ENCODE measurements around the gene PPM1N.

The PPM1N gene, protein sequence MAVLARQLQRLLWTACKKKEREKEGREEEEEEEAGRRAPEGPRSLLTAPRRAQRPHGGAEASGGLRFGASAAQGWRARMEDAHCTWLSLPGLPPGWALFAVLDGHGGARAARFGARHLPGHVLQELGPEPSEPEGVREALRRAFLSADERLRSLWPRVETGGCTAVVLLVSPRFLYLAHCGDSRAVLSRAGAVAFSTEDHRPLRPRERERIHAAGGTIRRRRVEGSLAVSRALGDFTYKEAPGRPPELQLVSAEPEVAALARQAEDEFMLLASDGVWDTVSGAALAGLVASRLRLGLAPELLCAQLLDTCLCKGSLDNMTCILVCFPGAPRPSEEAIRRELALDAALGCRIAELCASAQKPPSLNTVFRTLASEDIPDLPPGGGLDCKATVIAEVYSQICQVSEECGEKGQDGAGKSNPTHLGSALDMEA

DNA sequence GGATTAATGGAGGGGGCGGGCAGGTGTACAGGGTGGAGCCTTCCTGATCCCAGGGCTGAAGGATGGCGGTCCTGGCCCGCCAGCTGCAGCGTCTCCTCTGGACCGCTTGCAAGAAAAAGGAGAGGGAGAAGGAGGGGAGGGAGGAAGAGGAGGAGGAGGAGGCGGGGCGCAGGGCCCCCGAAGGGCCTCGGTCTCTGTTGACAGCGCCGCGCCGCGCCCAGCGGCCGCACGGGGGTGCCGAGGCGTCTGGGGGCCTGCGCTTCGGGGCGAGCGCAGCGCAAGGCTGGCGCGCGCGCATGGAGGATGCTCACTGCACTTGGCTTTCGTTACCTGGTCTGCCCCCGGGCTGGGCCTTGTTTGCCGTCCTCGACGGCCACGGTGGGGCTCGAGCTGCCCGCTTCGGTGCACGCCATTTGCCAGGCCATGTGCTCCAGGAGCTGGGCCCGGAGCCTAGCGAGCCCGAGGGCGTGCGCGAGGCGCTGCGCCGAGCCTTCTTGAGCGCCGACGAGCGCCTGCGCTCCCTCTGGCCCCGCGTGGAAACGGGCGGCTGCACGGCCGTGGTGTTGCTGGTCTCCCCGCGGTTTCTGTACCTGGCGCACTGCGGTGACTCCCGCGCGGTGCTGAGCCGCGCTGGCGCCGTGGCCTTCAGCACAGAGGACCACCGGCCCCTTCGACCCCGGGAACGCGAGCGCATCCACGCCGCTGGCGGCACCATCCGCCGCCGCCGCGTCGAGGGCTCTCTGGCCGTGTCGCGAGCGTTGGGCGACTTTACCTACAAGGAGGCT, at the start of gene PPM1N:
Gene PPM1N, plus strand, starts transcription at position 33 of the 785 bp plus-strand sequence. Its CDS starts 30 bp downstream, at position 63.
- peak; percentile 78 for DNase-seq (ENCODE audit: low spot score)
- TF ChIP-seq, protein P1, sequence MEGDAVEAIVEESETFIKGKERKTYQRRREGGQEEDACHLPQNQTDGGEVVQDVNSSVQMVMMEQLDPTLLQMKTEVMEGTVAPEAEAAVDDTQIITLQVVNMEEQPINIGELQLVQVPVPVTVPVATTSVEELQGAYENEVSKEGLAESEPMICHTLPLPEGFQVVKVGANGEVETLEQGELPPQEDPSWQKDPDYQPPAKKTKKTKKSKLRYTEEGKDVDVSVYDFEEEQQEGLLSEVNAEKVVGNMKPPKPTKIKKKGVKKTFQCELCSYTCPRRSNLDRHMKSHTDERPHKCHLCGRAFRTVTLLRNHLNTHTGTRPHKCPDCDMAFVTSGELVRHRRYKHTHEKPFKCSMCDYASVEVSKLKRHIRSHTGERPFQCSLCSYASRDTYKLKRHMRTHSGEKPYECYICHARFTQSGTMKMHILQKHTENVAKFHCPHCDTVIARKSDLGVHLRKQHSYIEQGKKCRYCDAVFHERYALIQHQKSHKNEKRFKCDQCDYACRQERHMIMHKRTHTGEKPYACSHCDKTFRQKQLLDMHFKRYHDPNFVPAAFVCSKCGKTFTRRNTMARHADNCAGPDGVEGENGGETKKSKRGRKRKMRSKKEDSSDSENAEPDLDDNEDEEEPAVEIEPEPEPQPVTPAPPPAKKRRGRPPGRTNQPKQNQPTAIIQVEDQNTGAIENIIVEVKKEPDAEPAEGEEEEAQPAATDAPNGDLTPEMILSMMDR (IDR thresholded peaks at IDR 0.05; ENCODE audit: extremely low read depth, insufficient read depth, missing control alignments) = peak; percentile 48
- in situ Hi-C loops (cut with MboI; ENCODE audit: low pct_unique_long_range_greater_than_20kb, low sequenced_read_pairs, unreplicated experiment) = no loop called here

DNA sequence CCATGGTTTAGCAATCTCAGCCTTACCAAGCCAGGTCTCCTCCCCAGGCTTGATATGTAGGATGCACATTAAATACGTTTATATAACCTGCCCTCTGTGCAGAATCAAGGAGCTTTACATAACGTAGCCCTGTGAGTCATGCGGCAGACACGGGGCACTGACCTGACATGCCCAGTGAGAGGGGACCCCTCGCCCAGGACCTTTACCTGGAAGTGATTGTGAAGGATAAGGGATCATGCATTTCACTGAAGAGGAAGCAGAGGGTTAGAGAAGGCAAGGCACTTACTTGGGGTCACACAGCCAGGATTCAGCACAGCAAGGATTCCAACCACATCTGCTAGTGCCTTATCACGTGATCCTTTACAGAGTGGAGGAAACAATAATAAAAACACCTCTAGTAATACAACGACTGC, 49.4 kb upstream of the PPM1N start:
- DNase-seq (ENCODE audit: low spot score) = no peak
- in situ Hi-C loops (cut with MboI; ENCODE audit: low pct_unique_long_range_greater_than_20kb, low sequenced_read_pairs, unreplicated experiment) = no loop called here
- TF ChIP-seq, protein P1 (IDR thresholded peaks at IDR 0.05; ENCODE audit: extremely low read depth, insufficient read depth, missing control alignments) = no peak

DNA sequence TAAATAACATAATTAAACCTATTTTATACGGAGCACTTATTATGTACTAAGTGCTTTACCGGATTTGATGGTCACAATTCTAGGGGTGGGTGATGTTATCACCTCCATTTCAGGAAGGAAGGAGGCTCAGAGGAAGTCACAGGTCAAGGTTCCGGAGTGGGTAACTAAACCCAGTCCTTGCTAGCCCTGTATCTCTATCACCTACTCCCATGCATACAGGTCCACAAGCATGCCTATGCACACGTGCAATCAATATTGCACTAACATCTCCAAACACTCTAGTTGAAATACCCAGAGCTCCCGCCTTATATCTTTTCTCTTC, 48.3 kb upstream of the PPM1N start:
- no peak for DNase-seq (ENCODE audit: low spot score)
- TF ChIP-seq, protein P1 (IDR thresholded peaks at IDR 0.05; ENCODE audit: extremely low read depth, insufficient read depth, missing control alignments) = no peak
- in situ Hi-C loops (cut with MboI; ENCODE audit: low pct_unique_long_range_greater_than_20kb, low sequenced_read_pairs, unreplicated experiment) = no loop called here

DNA sequence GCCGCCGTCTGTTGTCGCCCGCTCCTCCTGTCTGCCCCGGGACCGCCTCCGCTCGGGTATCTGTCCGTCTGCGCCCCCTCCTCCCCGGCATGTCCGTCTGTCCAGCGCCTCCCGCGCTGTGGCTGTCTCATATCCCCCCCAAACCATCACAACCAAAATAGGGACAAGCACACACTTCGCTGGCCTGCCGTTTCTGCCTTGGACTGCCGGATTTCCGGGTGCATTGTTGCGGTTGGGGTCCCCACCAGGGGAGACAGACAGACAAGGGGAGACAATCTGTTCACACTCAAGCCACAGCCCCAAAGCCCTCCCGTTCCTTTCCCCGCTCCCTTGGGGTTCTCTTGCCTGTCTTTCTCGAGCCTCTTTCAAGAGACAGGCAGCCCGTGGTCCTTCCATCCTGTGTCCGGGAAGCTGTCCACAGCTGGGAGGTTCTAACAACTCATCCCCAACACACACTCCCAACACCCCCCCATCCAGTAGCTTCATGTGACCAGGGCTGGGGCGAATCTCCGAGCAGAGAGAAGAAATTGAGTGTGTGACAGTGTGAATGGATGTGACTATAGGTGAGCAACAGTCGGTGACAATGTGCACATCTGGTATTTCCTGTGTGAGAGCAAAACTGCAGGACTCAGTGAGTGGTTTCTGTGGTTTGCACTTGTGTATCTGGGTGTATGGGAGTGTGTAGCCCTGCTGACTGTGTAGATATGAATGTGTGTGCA, 47.0 kb upstream of the PPM1N start:
- TF ChIP-seq, protein P1 (IDR thresholded peaks at IDR 0.05; ENCODE audit: extremely low read depth, insufficient read depth, missing control alignments) = no peak
- in situ Hi-C loops (cut with MboI; ENCODE audit: low pct_unique_long_range_greater_than_20kb, low sequenced_read_pairs, unreplicated experiment) = no loop called here
- peak; percentile 30 for DNase-seq (ENCODE audit: low spot score)

DNA sequence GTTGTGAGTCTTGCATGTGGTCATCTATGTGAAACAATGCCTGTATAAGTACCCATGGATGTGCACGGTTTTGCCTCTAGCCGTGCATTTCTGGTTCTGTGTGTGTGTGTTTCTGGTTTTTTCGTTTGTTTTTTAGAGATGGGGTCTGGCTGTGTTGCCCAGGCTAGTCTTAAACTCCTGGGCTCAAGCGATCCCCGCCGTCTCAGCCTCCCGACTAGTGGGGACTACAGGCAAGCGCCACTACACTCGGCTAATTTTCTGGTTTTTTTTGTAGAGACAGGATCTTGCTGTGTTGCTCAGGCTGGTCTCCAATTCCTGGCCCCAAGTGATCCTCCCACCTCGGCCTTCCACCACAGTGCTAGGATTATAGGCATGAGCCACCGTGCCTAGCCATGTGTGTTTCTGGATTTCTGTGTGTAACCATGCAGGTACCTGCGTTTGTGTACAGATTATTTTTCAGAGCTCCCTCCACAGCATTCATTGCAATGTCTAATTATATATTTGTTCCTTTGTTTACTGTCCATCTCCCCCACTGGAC, 46.3 kb upstream of the PPM1N start:
- no peak for DNase-seq (ENCODE audit: low spot score)
- in situ Hi-C loops (cut with MboI; ENCODE audit: low pct_unique_long_range_greater_than_20kb, low sequenced_read_pairs, unreplicated experiment) = no loop called here
- TF ChIP-seq, protein P1 (IDR thresholded peaks at IDR 0.05; ENCODE audit: extremely low read depth, insufficient read depth, missing control alignments) = no peak
